ENCODE results near the gene SYCP3. TPM values are rescaled to one million over a fixed set of nuclear protein-coding genes. Genes with fewer than 3 reads are reported as not detected.

The SYCP3 gene
- total RNA-seq, 1 experiment from 2014 or later = 0.31 TPM

- WGBS (ENCODE audit: extremely low coverage, insufficient read length, low lambda C conversion rate) = no CpG with 5 or more reads among the region's 3 CpGs
Observed at GRCh38 chr12:101690544-101691098, 48.6 kb downstream of the SYCP3 start.

More at GRCh38 chr12:101690544-101691098, 48.6 kb downstream of the SYCP3 start:
- H3K9me3 ChIP-seq (ENCODE audit: control insufficient read depth, low read depth, low read length) = no peaks in the 10 kb centered on the region
- H3K23ac ChIP-seq (ENCODE audit: insufficient read length, low read depth, low read length) = no peak overlapping the region
- H3K9ac ChIP-seq (ENCODE audit: extremely low read depth, insufficient read length, low read length) = no peak overlapping the region
- H2AFZ ChIP-seq (ENCODE audit: low read length) = no peak overlapping the region
- no peak overlapping the region for H2BK5ac ChIP-seq (ENCODE audit: insufficient read length, low read length)
- no peak overlapping the region for H3K4ac ChIP-seq (ENCODE audit: low read depth, low read length)
- no peak overlapping the region for H4K8ac ChIP-seq (replicated peaks; ENCODE audit: insufficient read length, low read depth, low read length)
- no peak for DNase-seq
- H4K5ac ChIP-seq (ENCODE audit: insufficient read length, low read depth, low read length) = no peak overlapping the region
- H2BK12ac ChIP-seq (ENCODE audit: insufficient read length, low read depth, low read length) = no peak overlapping the region
- no peaks in the 10 kb centered on the region for H3K79me2 ChIP-seq (ENCODE audit: insufficient read depth, low read length)
- Mint-ChIP-seq H3K4me3 (no peak overlapping the region; a peak in 1 of 5 replicates), H3K9me3 (no peaks in the 10 kb centered on the region), H3K4me1 (no peaks in the 10 kb centered on the region), H3K36me3 (ENCODE audit: insufficient read depth in 1 of 3, low read depth in 3 of 3) (no peaks in the 10 kb centered on the region), H3K27me3 (ENCODE audit: low read depth) (peaks cover 8% of the 10 kb centered on the region), H3K27ac (no peak overlapping the region)
- H3K14ac ChIP-seq (ENCODE audit: insufficient read depth, low read length) = no peak overlapping the region
- H2BK15ac ChIP-seq (ENCODE audit: low read depth, low read length) = no peak overlapping the region
- no peak overlapping the region for H3K4me2 ChIP-seq (ENCODE audit: insufficient read depth, insufficient read length, low read length)
- H3K18ac ChIP-seq (ENCODE audit: insufficient read length, low read depth, low read length) = no peak overlapping the region
- no peak overlapping the region for H2BK120ac ChIP-seq (ENCODE audit: low read depth, low read length, poor library complexity, severe bottlenecking)
- H2BK20ac ChIP-seq (ENCODE audit: low read depth, low read length, poor library complexity, severe bottlenecking) = no peak overlapping the region
- no peak overlapping the region for H3T11ph ChIP-seq (ENCODE audit: low read length)
- H2AK5ac ChIP-seq (ENCODE audit: insufficient read length, low read length) = no peak overlapping the region
- no peaks in the 10 kb centered on the region for H4K20me1 ChIP-seq (ENCODE audit: control insufficient read depth, insufficient read depth, insufficient read length)
- H3K79me1 ChIP-seq (ENCODE audit: insufficient read depth, low read depth, low read length, poor library complexity, severe bottlenecking) = no peaks in the 10 kb centered on the region
- TF ChIP-seq CTCF (conservative IDR thresholded peaks at IDR 0.05) = no peak
- no peak overlapping the region for H3K56ac ChIP-seq (ENCODE audit: insufficient read length, low read depth, low read length)
- no peaks in the 10 kb centered on the region for H3K23me2 ChIP-seq (ENCODE audit: insufficient read length, low read depth, low read length, poor library complexity, severe bottlenecking)
- H3K27ac ChIP-seq (ENCODE audit: insufficient read length, low read depth, low read length) = no peak overlapping the region
- no peaks in the 10 kb centered on the region for H3K4me1 ChIP-seq (ENCODE audit: insufficient read depth, low read length)
- H3K27me3 ChIP-seq (ENCODE audit: insufficient read depth, low read length) = no peaks in the 10 kb centered on the region
- no peak overlapping the region for H4K91ac ChIP-seq (ENCODE audit: insufficient read length, low read depth, low read length)
